Endodermal cell (in vitro differentiated cells): ENCODE results near the gene ENAM. TPM values are rescaled to one million over a fixed set of nuclear protein-coding genes. Genes with fewer than 3 reads are reported as not detected.

ENCODE experiments used
- DNase-seq: peaks from one replicate; pipeline ENCODE4 v3.0.0-alpha.2; 2017
- H3K27ac ChIP-seq: 2 replicates; pipeline ENCODE4 v1.5.1; 2013; ENCODE audit warnings: mild to moderate bottlenecking, low read depth, low read length, moderate library complexity
- H3K27me3 ChIP-seq: 2 replicates; pipeline ENCODE4 v1.6.1; 2013; ENCODE audit warnings: mild to moderate bottlenecking, low read length, moderate library complexity; ENCODE audit not compliant: insufficient read depth, control insufficient read depth, poor library complexity, severe bottlenecking
- H3K36me3 ChIP-seq: 2 replicates; pipeline ENCODE4 v1.7.0; 2013; ENCODE audit warnings: mild to moderate bottlenecking, low read length, moderate library complexity; ENCODE audit not compliant: control insufficient read depth, insufficient read depth
- H3K4me1 ChIP-seq: one replicate; pipeline ENCODE4 v1.7.0; 2013; ENCODE audit warnings: low read length; ENCODE audit not compliant: control insufficient read depth, insufficient read depth
- H3K4me3 ChIP-seq: 2 replicates; pipeline ENCODE4 v1.5.1; 2013; ENCODE audit warnings: mild to moderate bottlenecking, low read length, moderate library complexity
- H3K9ac ChIP-seq: 2 replicates; pipeline ENCODE4 v1.6.1; 2013; ENCODE audit warnings: mild to moderate bottlenecking, low read length, moderate library complexity; ENCODE audit not compliant: poor library complexity, severe bottlenecking; ENCODE audit errors: extremely low read depth
- H3K9me3 ChIP-seq: 2 replicates; pipeline ENCODE4 v1.6.1; 2013; ENCODE audit warnings: mild to moderate bottlenecking, low read length, moderate library complexity; ENCODE audit not compliant: control insufficient read depth
- H3K27ac Mint-ChIP-seq: 2 replicates; pipeline ENCODE4 v1.8.0; 2020; ENCODE audit warnings: mixed read lengths
- H3K27me3 Mint-ChIP-seq: 2 replicates; pipeline ENCODE4 v1.8.0; 2021; ENCODE audit warnings: mild to moderate bottlenecking, mixed read lengths; ENCODE audit not compliant: insufficient read depth
- H3K36me3 Mint-ChIP-seq: 2 replicates; pipeline ENCODE4 v1.8.0; 2020; ENCODE audit warnings: low read depth, mixed read lengths
- H3K4me1 Mint-ChIP-seq: 2 replicates; pipeline ENCODE4 v1.8.0; 2020; ENCODE audit warnings: mixed read lengths
- H3K4me3 Mint-ChIP-seq: 2 replicates; pipeline ENCODE4 v1.8.0; 2020; ENCODE audit warnings: mild to moderate bottlenecking, moderate library complexity, mixed read lengths
- H3K9me3 Mint-ChIP-seq: 2 replicates; pipeline ENCODE4 v1.8.0; 2020; ENCODE audit warnings: mild to moderate bottlenecking, mixed read lengths
- CTCF ChIP-seq: fragments of 200-600 bp; sonication (generic); conservative IDR thresholded peaks from 2 replicates; pipeline ENCODE4 v1.5.0; 2021; ENCODE audit warnings: antibody characterized with exemption, mild to moderate bottlenecking
- WGBS, 2 experiments: methylation state at CpG; one replicate each; pipeline versions ENCODE4 v1.1.5 to v1.1.7; 2013; ENCODE audit warnings: missing lambda C conversion rate in 2 of 2, mixed read lengths in 1 of 2; ENCODE audit not compliant: insufficient coverage in 1 of 2, insufficient read length in 1 of 2; 5-methylcytosine and 5-hydroxymethylcytosine counted together
- total RNA-seq, 2 donors: library from RNA; stranded (reverse); fragmentation: NEBNext Ultra II Directional in 1 of 2; extraction: Animal tissue kit (Norgen Biotek cat#: 25700) in 1 of 2; gene quantifications; 2 replicates in 1 of 2; 3 replicates in 1 of 2; pipeline ENCODE4 v1.2.1, GENCODE V29; 2021

The ENAM gene
- total RNA-seq, 2 donors from 2014 or later, result not detected

DNA sequence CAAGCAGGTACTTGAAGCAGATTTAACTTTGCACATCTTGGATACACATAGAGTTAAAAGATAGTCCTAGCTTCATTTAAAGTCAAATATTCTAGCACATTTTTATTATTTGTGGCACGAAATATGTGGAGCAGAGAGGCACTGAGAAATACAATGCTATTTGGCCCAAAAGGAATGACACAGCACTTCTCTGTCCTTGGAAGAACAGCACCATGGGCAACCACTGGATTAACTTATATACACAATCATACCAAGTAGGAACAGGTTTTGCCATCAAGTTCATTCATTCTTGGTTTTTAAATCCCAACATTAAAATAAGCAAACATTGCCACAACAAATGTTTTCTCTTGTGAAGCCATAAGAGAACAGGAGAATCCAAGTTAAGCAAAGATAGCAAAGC is 924 bp upstream of the ENAM start:
- no peaks in the 10 kb centered on the region for H3K27me3 Mint-ChIP-seq
- no peaks in the 10 kb centered on the region for H3K36me3 ChIP-seq
- WGBS, 2 experiments, result 96% methylated on average over 1 of the region's 1 CpG; no CpG with 5 or more reads in 1 of the 2 experiments
- no peaks in the 10 kb centered on the region for H3K27me3 ChIP-seq
- no peak overlapping the region for H3K4me3 Mint-ChIP-seq
- H3K27ac Mint-ChIP-seq, result no peak overlapping the region
- no peak overlapping the region for H3K27ac ChIP-seq
- H3K9me3 ChIP-seq, result no peaks in the 10 kb centered on the region
- no peaks in the 10 kb centered on the region for H3K4me1 Mint-ChIP-seq
- no peaks in the 10 kb centered on the region for H3K36me3 Mint-ChIP-seq
- TF ChIP-seq CTCF, result no peak
- no peaks in the 10 kb centered on the region for H3K4me1 ChIP-seq
- H3K9ac ChIP-seq, result no peak overlapping the region
- H3K4me3 ChIP-seq, result no peak overlapping the region
- H3K9me3 Mint-ChIP-seq, result no peaks in the 10 kb centered on the region
- no peak for DNase-seq

DNA sequence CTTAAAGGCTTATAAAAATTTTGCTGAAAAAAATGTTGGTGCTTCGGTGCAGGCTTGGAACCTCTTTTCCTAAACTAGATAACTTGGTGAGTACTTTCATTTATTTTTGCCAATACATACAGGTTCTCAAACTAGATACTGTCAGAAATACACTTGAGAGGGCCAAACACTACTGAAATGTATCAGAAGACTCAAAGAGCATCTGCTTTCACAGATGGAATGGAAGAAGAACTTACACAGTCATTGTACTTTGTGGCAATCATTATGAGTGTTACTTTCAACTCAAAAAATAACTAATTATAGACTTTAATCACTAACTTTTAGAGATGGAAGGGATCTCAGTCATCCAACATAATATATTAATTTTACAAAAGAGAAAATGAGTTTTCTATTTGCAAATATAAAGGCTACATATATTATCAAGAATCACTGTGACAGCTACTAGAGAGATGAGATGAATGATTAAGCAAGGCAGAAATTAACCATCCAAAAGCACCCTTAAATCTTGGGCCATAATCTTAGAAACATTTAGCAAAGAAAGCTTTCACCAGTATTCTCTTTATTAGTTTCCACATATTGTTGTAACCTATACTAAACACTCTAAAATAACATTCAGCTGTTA is 1.0 kb downstream of the ENAM start:
- H3K36me3 Mint-ChIP-seq, result no peaks in the 10 kb centered on the region
- H3K27ac ChIP-seq, result no peak overlapping the region
- no peak overlapping the region for H3K4me3 ChIP-seq
- no peak for DNase-seq
- WGBS, 2 experiments, result 93% methylated on average over 1 of the region's 1 CpG; no CpG with 5 or more reads in 1 of the 2 experiments
- no peaks in the 10 kb centered on the region for H3K36me3 ChIP-seq
- H3K9ac ChIP-seq, result no peak overlapping the region
- H3K4me3 Mint-ChIP-seq, result no peak overlapping the region
- H3K4me1 ChIP-seq, result no peaks in the 10 kb centered on the region
- no peak overlapping the region for H3K27ac Mint-ChIP-seq
- H3K9me3 Mint-ChIP-seq, result no peaks in the 10 kb centered on the region
- no peak for TF ChIP-seq CTCF
- no peaks in the 10 kb centered on the region for H3K9me3 ChIP-seq
- H3K4me1 Mint-ChIP-seq, result no peaks in the 10 kb centered on the region
- H3K27me3 Mint-ChIP-seq, result no peaks in the 10 kb centered on the region
- H3K27me3 ChIP-seq, result no peaks in the 10 kb centered on the region

GRCh38 chr4:70630162-70630561 is 1.6 kb downstream of the ENAM start:
- WGBS, 2 experiments, result 94% methylated on average over 2 of the region's 3 CpGs; no CpG with 5 or more reads in 1 of the 2 experiments
- no peaks in the 10 kb centered on the region for H3K9me3 ChIP-seq

More at GRCh38 chr4:70630162-70630561, 1.6 kb downstream of the ENAM start:
- H3K27ac ChIP-seq, result no peak overlapping the region
- no peaks in the 10 kb centered on the region for H3K36me3 ChIP-seq
- H3K4me1 Mint-ChIP-seq, result no peaks in the 10 kb centered on the region
- H3K9ac ChIP-seq, result no peak overlapping the region
- TF ChIP-seq CTCF, result no peak
- H3K4me1 ChIP-seq, result no peaks in the 10 kb centered on the region
- H3K27ac Mint-ChIP-seq, result no peak overlapping the region
- no peaks in the 10 kb centered on the region for H3K27me3 Mint-ChIP-seq
- no peak for DNase-seq
- H3K4me3 Mint-ChIP-seq, result no peak overlapping the region
- no peak overlapping the region for H3K4me3 ChIP-seq
- H3K27me3 ChIP-seq, result no peaks in the 10 kb centered on the region
- H3K9me3 Mint-ChIP-seq, result no peaks in the 10 kb centered on the region
- H3K36me3 Mint-ChIP-seq, result no peaks in the 10 kb centered on the region
